KMS-11 (cell line): ENCODE results near the gene UCN2.

ENCODE experiments used
- H2AFZ ChIP-seq: fragments of 200-600 bp; sonication (generic); 2 replicates; pipeline ENCODE4 v1.6.1; 2016; ENCODE audit warnings: antibody characterized with exemption, mixed run types, low read depth
- H3K27ac ChIP-seq: fragments of 200-600 bp; sonication (generic); 2 replicates; pipeline ENCODE4 v1.6.1; 2016; ENCODE audit warnings: mild to moderate bottlenecking, mixed run types
- H3K27me3 ChIP-seq: fragments of 200-600 bp; sonication (generic); 2 replicates; pipeline ENCODE4 v1.6.1; 2017; ENCODE audit warnings: mild to moderate bottlenecking, low read depth, mixed run types, moderate library complexity; ENCODE audit not compliant: insufficient read depth
- H3K36me3 ChIP-seq: fragments of 200-600 bp; sonication (generic); 2 replicates; pipeline ENCODE4 v1.6.1; 2017; ENCODE audit warnings: mild to moderate bottlenecking, mixed run types; ENCODE audit not compliant: insufficient read depth
- H3K4me1 ChIP-seq: fragments of 200-600 bp; sonication (generic); 2 replicates; pipeline ENCODE4 v1.6.1; 2016; ENCODE audit warnings: mild to moderate bottlenecking, low read depth, mixed run types; ENCODE audit not compliant: poor library complexity, severe bottlenecking
- H3K4me2 ChIP-seq: fragments of 200-600 bp; sonication (generic); 2 replicates; pipeline ENCODE4 v1.7.0; 2016; ENCODE audit warnings: mild to moderate bottlenecking, mixed run types
- H3K4me3 ChIP-seq: fragments of 200-600 bp; sonication (generic); IDR thresholded peaks from 2 replicates; pipeline ENCODE4 v1.6.1; 2017; ENCODE audit warnings: low read depth, low read length, mixed read lengths; ENCODE audit not compliant: insufficient read depth
- H3K79me2 ChIP-seq: fragments of 200-600 bp; sonication (generic); 2 replicates; pipeline ENCODE4 v1.6.1; 2016; ENCODE audit warnings: low read depth, mixed run types; ENCODE audit not compliant: insufficient read depth
- H3K9ac ChIP-seq: fragments of 200-600 bp; sonication (generic); 2 replicates; pipeline ENCODE4 v1.6.1; 2016; ENCODE audit warnings: mild to moderate bottlenecking, mixed run types
- H4K20me1 ChIP-seq: fragments of 200-600 bp; sonication (generic); 2 replicates; pipeline ENCODE4 v1.6.1; 2016; ENCODE audit warnings: mild to moderate bottlenecking, mixed run types; ENCODE audit not compliant: insufficient read depth
- TF ChIP-seq, protein P1 (sequence below): fragments of 200-600 bp; sonication (generic); conservative IDR thresholded peaks from 2 replicates; pipeline ENCODE4 v1.6.1; 2017; ENCODE audit warnings: low read depth, mild to moderate bottlenecking, antibody characterized with exemption, low read length, moderate library complexity, mixed read lengths

The UCN2 gene

GRCh38 chr3:48561045-48561736 lies 2.4 kb downstream of the UCN2 start:
- Histone ChIP-seq H3K79me2 (no peaks in the 10 kb centered on the region), H3K4me2 (no peak overlapping the region), H3K36me3 (no peaks in the 10 kb centered on the region), H4K20me1 (no peaks in the 10 kb centered on the region), H3K4me3 (no peak overlapping the region), H3K9ac (no peak overlapping the region), H3K27ac (no peak overlapping the region), H3K4me1 (peaks cover 3% of the 10 kb centered on the region), H2AFZ (no peak overlapping the region), H3K27me3 (no peaks in the 10 kb centered on the region)
- TF ChIP-seq, protein P1, sequence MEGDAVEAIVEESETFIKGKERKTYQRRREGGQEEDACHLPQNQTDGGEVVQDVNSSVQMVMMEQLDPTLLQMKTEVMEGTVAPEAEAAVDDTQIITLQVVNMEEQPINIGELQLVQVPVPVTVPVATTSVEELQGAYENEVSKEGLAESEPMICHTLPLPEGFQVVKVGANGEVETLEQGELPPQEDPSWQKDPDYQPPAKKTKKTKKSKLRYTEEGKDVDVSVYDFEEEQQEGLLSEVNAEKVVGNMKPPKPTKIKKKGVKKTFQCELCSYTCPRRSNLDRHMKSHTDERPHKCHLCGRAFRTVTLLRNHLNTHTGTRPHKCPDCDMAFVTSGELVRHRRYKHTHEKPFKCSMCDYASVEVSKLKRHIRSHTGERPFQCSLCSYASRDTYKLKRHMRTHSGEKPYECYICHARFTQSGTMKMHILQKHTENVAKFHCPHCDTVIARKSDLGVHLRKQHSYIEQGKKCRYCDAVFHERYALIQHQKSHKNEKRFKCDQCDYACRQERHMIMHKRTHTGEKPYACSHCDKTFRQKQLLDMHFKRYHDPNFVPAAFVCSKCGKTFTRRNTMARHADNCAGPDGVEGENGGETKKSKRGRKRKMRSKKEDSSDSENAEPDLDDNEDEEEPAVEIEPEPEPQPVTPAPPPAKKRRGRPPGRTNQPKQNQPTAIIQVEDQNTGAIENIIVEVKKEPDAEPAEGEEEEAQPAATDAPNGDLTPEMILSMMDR, result no peak

DNA sequence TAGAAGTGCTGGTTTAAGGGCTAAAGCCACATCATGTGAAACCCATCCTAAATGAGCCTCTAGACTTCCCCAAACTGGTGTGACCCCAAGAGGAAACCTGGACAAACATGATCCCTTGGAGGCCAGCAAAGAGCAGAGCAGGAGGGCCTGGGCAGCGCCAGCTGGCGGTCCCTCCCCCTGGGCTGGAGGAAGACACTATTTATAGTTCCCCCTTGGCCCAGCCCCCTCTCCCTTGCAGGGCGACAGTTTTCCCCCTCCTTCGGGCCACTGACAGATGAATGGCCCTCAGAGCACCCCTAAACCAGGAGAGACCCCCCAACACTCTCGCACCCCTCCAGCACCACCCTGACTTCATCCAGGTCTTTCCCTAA lies 2.9 kb downstream of the UCN2 start:
- Histone ChIP-seq H2AFZ (no peak overlapping the region), H3K4me2 (no peak overlapping the region), H3K4me3 (no peak overlapping the region), H3K79me2 (no peaks in the 10 kb centered on the region), H3K27me3 (no peaks in the 10 kb centered on the region), H4K20me1 (no peaks in the 10 kb centered on the region), H3K36me3 (no peaks in the 10 kb centered on the region), H3K27ac (no peak overlapping the region), H3K9ac (no peak overlapping the region), H3K4me1 (peaks cover 3% of the 10 kb centered on the region)
- TF ChIP-seq, protein P1, result no peak

DNA sequence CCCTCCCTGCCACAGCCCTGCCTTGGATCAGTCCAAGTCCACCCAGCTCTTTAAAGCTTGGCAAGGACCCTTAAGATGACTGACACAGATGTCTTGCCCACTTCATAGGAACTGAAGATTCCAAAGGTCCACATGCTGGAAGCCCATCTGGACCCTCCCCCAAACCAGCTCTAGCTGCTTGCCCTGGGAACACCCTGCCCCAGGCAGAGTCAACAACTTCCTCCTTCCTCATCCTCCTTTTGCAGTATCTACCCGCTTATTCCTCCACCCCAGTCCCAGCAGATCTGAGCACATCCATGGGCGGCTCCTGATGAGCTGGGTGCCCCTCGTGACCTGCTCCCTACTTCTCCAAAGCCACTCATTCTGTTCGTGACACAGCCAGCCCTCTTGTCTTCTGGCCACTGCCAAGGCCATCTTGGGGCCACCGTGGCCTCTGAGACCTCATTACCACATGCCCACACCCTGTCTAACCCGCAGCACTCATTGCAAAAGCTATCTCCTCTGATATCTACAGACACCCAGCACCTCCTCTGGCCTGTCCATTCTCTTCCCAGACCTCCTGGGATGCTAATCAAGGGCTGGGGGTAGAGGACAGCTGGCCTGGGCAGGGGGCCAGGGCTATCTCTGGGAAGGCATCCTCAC lies 5.0 kb downstream of the UCN2 start:
- H3K27ac ChIP-seq, result no peak overlapping the region
- H3K4me3 ChIP-seq, result no peak overlapping the region
- no peaks in the 10 kb centered on the region for H3K36me3 ChIP-seq
- H4K20me1 ChIP-seq, result no peaks in the 10 kb centered on the region
- H3K9ac ChIP-seq, result no peak overlapping the region
- H3K27me3 ChIP-seq, result no peaks in the 10 kb centered on the region
- no peak overlapping the region for H2AFZ ChIP-seq
- peaks cover 3% of the 10 kb centered on the region for H3K4me1 ChIP-seq
- TF ChIP-seq, protein P1, result no peak
- H3K79me2 ChIP-seq, result no peaks in the 10 kb centered on the region
- no peak overlapping the region for H3K4me2 ChIP-seq

- Histone ChIP-seq H3K27ac (peak within 1 kb of the TSS; percentile 32; the same call in 1 of the 2 replicates), H3K4me1 (peaks cover 3% of the 10 kb centered on the region)
Measured at GRCh38 chr3:48556796-48557626, 6.6 kb downstream of the UCN2 start, which contains the start of gene PFKFB4. Gene PFKFB4, minus strand, starts transcription at chr3:48556803. Its CDS starts 26 bp downstream, at chr3:48556777.

More at GRCh38 chr3:48556796-48557626, 6.6 kb downstream of the UCN2 start, which contains the start of gene PFKFB4:
- Histone ChIP-seq H3K4me3 (peak within 1 kb of the TSS; percentile 77), H3K36me3 (no peaks in the 10 kb centered on the region), H3K79me2 (no peaks in the 10 kb centered on the region), H3K4me2 (peak within 1 kb of the TSS; percentile 76), H3K27me3 (no peaks in the 10 kb centered on the region), H2AFZ (peak within 1 kb of the TSS; percentile 82), H3K9ac (peak within 1 kb of the TSS; percentile 10; the same call in 1 of the 2 replicates), H4K20me1 (no peaks in the 10 kb centered on the region)
- TF ChIP-seq, protein P1, result no peak
